B cell (primary cell): ENCODE data around the gene LSM12. TPM values are rescaled to one million over a fixed set of nuclear protein-coding genes. Genes with fewer than 3 reads are reported as not detected.

ENCODE experiments used
- ATAC-seq: fragments of 200-7000 bp; cut with Tn5 transposase; one replicate; pipeline ENCODE4 v1.10.0; 2021; ENCODE audit warnings: low read depth, mild to moderate bottlenecking, moderate number of reproducible peaks, moderate library complexity
- CTCF ChIA-PET: fragments of 350-600 bp; sonication (Branson Sonifier 250); formaldehyde crosslinking; loops from one replicate; lab custom pipeline; 2021; ENCODE audit warnings: antibody characterized with exemption, inconsistent platforms; lab: Charles Lee
- POLR2A ChIA-PET: fragments of 350-600 bp; sonication (Branson Sonifier 250); formaldehyde crosslinking; loops from one replicate; lab custom pipeline; 2021; ENCODE audit warnings: antibody characterized with exemption; lab: Charles Lee
- DNase-seq: peaks from one replicate; pipeline ENCODE4 v3.0.0; 2013
- H2AFZ ChIP-seq: 2 replicates; pipeline ENCODE4 v1.6.1; 2012; ENCODE audit warnings: mild to moderate bottlenecking, low read depth, low read length; ENCODE audit not compliant: insufficient read depth, poor library complexity, severe bottlenecking
- H3K27ac ChIP-seq, 2 donors: 1 replicate in 1 of 2; 2 replicates in 1 of 2; pipeline ENCODE4 v1.5.1; 2012 to 2013; ENCODE audit warnings: low read length in 2 of 2, mild to moderate bottlenecking in 2 of 2, moderate library complexity in 1 of 2
- H3K27me3 ChIP-seq, 4 experiments: fragments of 200-600 bp in 1 of 4; sonication (generic) in 1 of 4; replicated peaks in 1 of 4; 1 replicate in 2 of 4; 2 replicates in 2 of 4; pipeline versions ENCODE4 v1.6.1 to v1.7.0; 2013 to 2016; ENCODE audit warnings: low read length in 3 of 4, mild to moderate bottlenecking in 2 of 4, mixed read lengths in 1 of 4, moderate library complexity in 1 of 4; ENCODE audit not compliant: insufficient read depth in 4 of 4, control insufficient read depth in 3 of 4; ENCODE audit errors: control extremely low read depth in 1 of 4
- H3K36me3 ChIP-seq, 2 experiments: replicated peaks in 1 of 2; 1 replicate in 1 of 2; 2 replicates in 1 of 2; pipeline versions ENCODE4 v1.6.1 to v1.7.1; 2013; ENCODE audit warnings: low read length in 1 of 2; ENCODE audit not compliant: insufficient read depth in 2 of 2, control insufficient read depth in 1 of 2; ENCODE audit errors: control extremely low read depth in 1 of 2, extremely low read depth in 1 of 2
- H3K4me1 ChIP-seq, 2 donors: fragments of 200-600 bp in 1 of 2; sonication (generic) in 1 of 2; 1 replicate in 1 of 2; 2 replicates in 1 of 2; pipeline versions ENCODE4 v1.5.1 to v1.6.1; 2013 to 2017; ENCODE audit warnings: low read length in 2 of 2; ENCODE audit not compliant: control insufficient read depth in 2 of 2, insufficient read depth in 2 of 2
- H3K4me2 ChIP-seq: replicated peaks from 2 replicates; pipeline ENCODE3; 2012; ENCODE audit warnings: mild to moderate bottlenecking, low read depth, low read length; ENCODE audit not compliant: poor library complexity, severe bottlenecking
- H3K4me3 ChIP-seq, 5 experiments: fragments of 200-600 bp in 1 of 5; sonication (generic) in 1 of 5; 1 replicate in 3 of 5; 2 replicates in 2 of 5; pipeline versions ENCODE4 v1.5.1 to v1.7.0; 2011 to 2016; ENCODE audit warnings: low read length in 4 of 5, mild to moderate bottlenecking in 4 of 5, low read depth in 2 of 5, control low read depth in 1 of 5, moderate library complexity in 1 of 5; ENCODE audit not compliant: insufficient read depth in 1 of 5; ENCODE audit errors: control extremely low read depth in 1 of 5, extremely low read depth in 1 of 5
- H3K79me2 ChIP-seq: fragments of 200-600 bp; sonication (generic); one replicate; pipeline ENCODE4 v1.6.0; 2016; ENCODE audit warnings: low read length; ENCODE audit not compliant: control insufficient read depth, insufficient read depth
- H3K9ac ChIP-seq: fragments of 200-600 bp; sonication (generic); 2 replicates; pipeline ENCODE4 v1.6.1; 2017; ENCODE audit warnings: mild to moderate bottlenecking, low read length, moderate library complexity
- H3K9me3 ChIP-seq, 3 donors: one replicate each; pipeline versions ENCODE4 v1.6.1 to v1.7.1; 2013; ENCODE audit warnings: low read length in 2 of 3; ENCODE audit not compliant: control insufficient read depth in 2 of 3, insufficient read depth in 1 of 3; ENCODE audit errors: control extremely low read depth in 1 of 3
- H4K20me1 ChIP-seq: 2 replicates; pipeline ENCODE4 v1.6.0; 2012; ENCODE audit warnings: mild to moderate bottlenecking, low read length; ENCODE audit not compliant: insufficient read depth, control insufficient read depth, poor library complexity, severe bottlenecking
- H3K27ac Mint-ChIP-seq: one replicate; pipeline ENCODE4 v1.8.0; 2021; ENCODE audit warnings: mixed read lengths
- H3K27me3 Mint-ChIP-seq: one replicate; pipeline ENCODE4 v1.8.0; 2021; ENCODE audit warnings: mixed read lengths
- H3K4me1 Mint-ChIP-seq: one replicate; pipeline ENCODE4 v1.8.0; 2021; ENCODE audit warnings: mixed read lengths
- H3K4me3 Mint-ChIP-seq: one replicate; pipeline ENCODE4 v1.8.0; 2021; ENCODE audit warnings: mixed read lengths
- H3K9me3 Mint-ChIP-seq: one replicate; pipeline ENCODE4 v1.8.0; 2022; ENCODE audit warnings: mixed read lengths; ENCODE audit not compliant: insufficient read depth
- EZH2 ChIP-seq: IDR thresholded peaks from 2 replicates; pipeline ENCODE4 v1.6.1; 2012; ENCODE audit warnings: borderline replicate concordance, low read depth, mild to moderate bottlenecking, moderate library complexity, low read length; ENCODE audit not compliant: insufficient read depth, poor library complexity, severe bottlenecking
- WGBS: methylation state at CpG from one replicate; pipeline ENCODE4 v1.1.5; 2013; ENCODE audit warnings: missing lambda C conversion rate; ENCODE audit not compliant: insufficient coverage; 5-methylcytosine and 5-hydroxymethylcytosine counted together
- intact Hi-C: fragments of 100-400 bp; cut with micrococcal nuclease; formaldehyde crosslinking; loops from one replicate; pipeline ENCODE4 v1.10.0; 2022
- polyA plus RNA-seq: library from polyadenylated mRNA; depleted of rRNA; stranded (reverse); fragments of >200 nt; gene quantifications from 2 replicates; pipeline ENCODE4 v1.2.3, GENCODE V29; 2012
- total RNA-seq, 2 donors: library from RNA; stranded (reverse); fragments of 120-200 nt in 1 of 2; gene quantifications; 1 replicate in 1 of 2; 2 replicates in 1 of 2; pipeline versions ENCODE4 v1.2.3 to v1.2.4, GENCODE V29; 2013 to 2022
- TF ChIP-seq, protein P1 (sequence below): fragments of 200-600 bp; IDR thresholded peaks from one replicate; pipeline ENCODE4 v1.8.0; 2022; ENCODE audit warnings: antibody characterized with exemption, mild to moderate bottlenecking

The LSM12 gene
- total and polyA plus RNA-seq, 2 donors (not counting 1 experiment from before 2014, with no cell fraction given), result 16.8 to 31.2 TPM

- Mint-ChIP-seq H3K27me3 (no peaks in the 10 kb centered on the region), H3K27ac (no peak overlapping the region), H3K4me1 (peaks cover 9% of the 10 kb centered on the region), H3K9me3 (no peaks in the 10 kb centered on the region), H3K4me3 (no peak overlapping the region)
- intact Hi-C loops, result no loop called here
- H3K27me3 ChIP-seq, result no peaks in the 10 kb centered on the region
- H4K20me1 ChIP-seq, result peaks cover 41% of the 10 kb centered on the region
- peaks cover 0 to 6% (median 0%) of the 10 kb centered on the region in 3 donors for H3K9me3 ChIP-seq
- ChIA-PET POLR2A (no interaction called here), CTCF (interaction anchor here (0.5 to 8.4 kb wide), 11 partner anchors 10 to 165 kb away, joined by 3 to 180 read pairs (median 3); partner anchors contain the start of gene PPY)
- no peak overlapping the region for H3K27ac ChIP-seq
- no peak overlapping the region for H3K4me2 ChIP-seq
- no peak overlapping the region for H2AFZ ChIP-seq
- no peak overlapping the region for H3K4me3 ChIP-seq
- no peaks in the 10 kb centered on the region for H3K4me1 ChIP-seq
- no peak for TF ChIP-seq EZH2
- WGBS, result 100% methylated on average over 2 of the region's 4 CpGs
- DNase-seq (no peak), ATAC-seq (no peak)
- H3K9ac ChIP-seq, result no peak overlapping the region
- peaks cover 32% of the 10 kb centered on the region for H3K79me2 ChIP-seq
- peaks cover 3 to 23% of the 10 kb centered on the region in 2 experiments for H3K36me3 ChIP-seq
These were observed 23.2 kb downstream of the LSM12 start for GRCh38 chr17:44043272-44043696.

GRCh38 chr17:44039829-44040635 lies 26.4 kb downstream of the LSM12 start:
- WGBS, result 100% methylated on average over 2 of the region's 6 CpGs

More at GRCh38 chr17:44039829-44040635, 26.4 kb downstream of the LSM12 start:
- Histone ChIP-seq H3K4me1 (no peaks in the 10 kb centered on the region), H3K9ac (no peak overlapping the region), H3K9me3 (no peaks in the 10 kb centered on the region), H3K27ac (no peak overlapping the region), H3K27me3 (no peaks in the 10 kb centered on the region), H2AFZ (no peak overlapping the region), H3K36me3 (peaks cover 6 to 35% of the 10 kb centered on the region in 2 experiments), H3K4me2 (no peak overlapping the region), H3K79me2 (peaks cover 23% of the 10 kb centered on the region), H3K4me3 (no peak overlapping the region), H4K20me1 (peaks cover 31% of the 10 kb centered on the region)
- no peaks in the 10 kb centered on the region for H3K9me3 Mint-ChIP-seq
- H3K4me1 Mint-ChIP-seq, result peaks cover 9% of the 10 kb centered on the region
- no peaks in the 10 kb centered on the region for H3K27me3 Mint-ChIP-seq
- ATAC-seq (no peak), DNase-seq (no peak)
- TF ChIP-seq EZH2, result no peak
- TF ChIP-seq, protein P1, sequence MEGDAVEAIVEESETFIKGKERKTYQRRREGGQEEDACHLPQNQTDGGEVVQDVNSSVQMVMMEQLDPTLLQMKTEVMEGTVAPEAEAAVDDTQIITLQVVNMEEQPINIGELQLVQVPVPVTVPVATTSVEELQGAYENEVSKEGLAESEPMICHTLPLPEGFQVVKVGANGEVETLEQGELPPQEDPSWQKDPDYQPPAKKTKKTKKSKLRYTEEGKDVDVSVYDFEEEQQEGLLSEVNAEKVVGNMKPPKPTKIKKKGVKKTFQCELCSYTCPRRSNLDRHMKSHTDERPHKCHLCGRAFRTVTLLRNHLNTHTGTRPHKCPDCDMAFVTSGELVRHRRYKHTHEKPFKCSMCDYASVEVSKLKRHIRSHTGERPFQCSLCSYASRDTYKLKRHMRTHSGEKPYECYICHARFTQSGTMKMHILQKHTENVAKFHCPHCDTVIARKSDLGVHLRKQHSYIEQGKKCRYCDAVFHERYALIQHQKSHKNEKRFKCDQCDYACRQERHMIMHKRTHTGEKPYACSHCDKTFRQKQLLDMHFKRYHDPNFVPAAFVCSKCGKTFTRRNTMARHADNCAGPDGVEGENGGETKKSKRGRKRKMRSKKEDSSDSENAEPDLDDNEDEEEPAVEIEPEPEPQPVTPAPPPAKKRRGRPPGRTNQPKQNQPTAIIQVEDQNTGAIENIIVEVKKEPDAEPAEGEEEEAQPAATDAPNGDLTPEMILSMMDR, result no peak
- intact Hi-C loops, result loop anchor here (2.0 kb wide), 1 partner anchor 33 kb away; no protein-coding TSS in a partner anchor
- H3K27ac Mint-ChIP-seq, result no peak overlapping the region
- no peak overlapping the region for H3K4me3 Mint-ChIP-seq
- ChIA-PET CTCF (interaction anchor here (0.6 to 8.4 kb wide), 6 partner anchors 16 to 407 kb away, joined by 3 to 180 read pairs (median 6); partner anchors contain the start of genes MPP2 and PPY), POLR2A (no interaction called here)
